ENCODE measurements around the gene PHF14.
"Not testable (repeated sequence)": the region's sequence is repeated elsewhere in the genome, so short reads cannot be mapped to it uniquely, and the experiment has no call there.

Gene PHF14

GRCh38 chr7:10995482-10996166 lies 22.0 kb downstream of the PHF14 start:
- DNase-seq: not testable (repeated sequence)

DNA sequence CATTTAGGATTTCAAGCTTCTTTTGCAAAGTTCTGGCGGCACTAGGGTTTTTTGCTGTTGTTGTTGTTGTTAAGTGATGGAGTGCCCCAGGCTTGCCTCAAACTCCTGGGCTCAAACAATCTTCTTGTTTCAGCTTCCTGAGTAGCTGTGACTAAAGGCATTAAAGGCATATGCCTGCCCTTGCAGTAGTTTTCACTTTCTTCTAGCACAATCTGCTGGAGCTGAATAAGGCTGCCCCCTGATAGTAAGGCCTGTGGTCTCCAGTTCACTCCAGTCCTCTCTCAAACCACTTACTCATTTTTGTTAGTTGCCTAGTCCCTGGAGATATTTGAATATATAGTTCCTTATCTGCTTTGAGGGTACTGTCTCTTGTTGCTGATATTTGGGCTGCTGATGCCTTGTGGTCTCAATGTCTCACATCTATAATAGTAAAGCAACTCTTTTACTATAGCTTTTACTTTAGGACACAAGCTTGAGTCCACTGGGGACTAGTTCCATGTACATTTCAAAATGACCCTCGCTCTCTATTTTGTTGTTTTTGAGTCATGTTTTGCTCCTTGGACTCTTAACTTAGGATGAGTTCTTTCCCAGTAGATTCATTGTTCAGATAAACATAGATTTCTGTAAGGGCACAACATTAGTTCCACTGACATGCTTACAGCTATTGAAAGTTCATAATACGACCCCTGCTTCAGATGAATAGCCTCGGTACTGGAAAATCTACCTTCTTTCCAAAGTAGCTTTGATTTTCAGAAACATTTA lies 25.5 kb downstream of the PHF14 start:
- no peak for DNase-seq

DNA sequence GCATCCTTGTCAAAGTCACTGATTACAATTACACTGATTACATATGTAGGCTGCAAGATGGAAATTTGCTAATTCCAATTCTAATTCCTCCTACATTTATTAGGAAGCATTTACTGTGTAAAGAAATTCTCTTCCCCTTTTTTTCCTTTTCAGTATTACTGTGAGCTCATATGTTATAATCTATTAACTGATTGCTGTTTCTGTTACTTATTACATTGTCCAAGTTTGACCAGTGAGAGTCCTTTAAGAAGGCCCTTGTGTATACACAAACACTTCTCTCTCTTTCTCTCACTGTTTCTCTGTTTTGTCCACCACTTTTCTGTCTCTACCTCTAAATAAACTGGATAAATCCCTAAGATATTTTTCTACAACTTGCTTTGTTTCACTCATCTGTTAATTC lies 31.5 kb downstream of the PHF14 start:
- DNase-seq: no peak

DNA sequence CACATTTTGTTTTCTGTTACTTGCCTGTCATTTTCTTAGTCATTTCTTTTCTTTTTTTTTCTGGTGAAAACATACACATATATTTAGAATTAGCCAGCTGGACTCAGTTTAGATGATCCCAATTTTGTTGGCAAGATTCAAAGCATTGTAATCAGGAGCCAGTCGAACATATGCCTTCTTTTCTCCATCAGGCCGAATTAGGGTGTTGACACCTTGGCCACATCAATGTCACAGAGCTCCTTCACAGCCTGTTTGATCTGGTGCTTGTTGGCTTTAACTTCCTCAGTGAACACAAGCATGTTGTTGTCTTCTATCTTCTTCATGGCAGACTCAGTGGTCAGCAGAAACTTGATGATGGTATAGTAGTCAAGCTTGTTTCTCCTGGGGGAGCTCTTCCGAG lies 32.6 kb downstream of the PHF14 start:
- DNase-seq: no peak

DNA sequence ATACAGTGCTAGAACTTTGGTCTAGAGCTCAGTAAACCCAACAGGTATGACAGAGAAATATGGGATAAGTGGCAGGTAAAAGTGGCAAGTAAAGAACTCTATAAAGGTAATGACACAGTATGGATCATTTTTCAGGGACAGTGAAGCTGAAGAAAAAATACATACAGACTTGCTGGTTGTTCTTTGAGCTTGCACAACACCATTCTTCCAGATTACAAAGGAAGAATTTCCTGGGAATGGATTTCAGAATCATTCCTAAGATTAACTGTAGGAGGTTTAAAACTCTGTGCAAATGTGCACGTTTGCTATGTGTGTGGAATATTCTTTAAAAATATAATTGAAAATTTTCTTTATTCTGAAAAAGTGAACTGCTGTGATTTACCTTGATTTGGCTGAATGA lies 36.0 kb downstream of the PHF14 start:
- DNase-seq: no peak

GRCh38 chr7:11021468-11021867 lies 47.8 kb downstream of the PHF14 start:
- no peak for DNase-seq

GRCh38 chr7:11026452-11027359 lies 53.0 kb downstream of the PHF14 start:
- DNase-seq: no peak

DNA sequence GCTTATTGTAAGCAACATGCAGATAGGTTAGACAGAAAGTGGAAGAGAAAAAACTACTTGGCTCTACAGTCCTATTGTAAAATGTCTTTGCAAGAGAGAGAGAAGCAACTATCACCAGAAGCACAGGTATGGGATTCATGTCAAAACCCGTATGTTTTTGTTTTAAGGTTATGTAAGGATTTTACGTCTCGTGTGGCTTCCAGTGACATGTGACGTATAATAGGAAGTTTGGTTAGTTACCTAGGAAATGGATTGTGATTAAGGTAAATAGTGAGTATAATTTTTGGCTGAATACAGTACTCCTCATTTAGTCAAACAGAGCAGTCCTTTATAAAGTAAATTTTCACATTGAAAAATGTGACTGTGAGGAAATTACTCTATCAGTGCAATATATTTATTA lies 62.0 kb downstream of the PHF14 start:
- no peak for DNase-seq

GRCh38 chr7:11039974-11040373 lies 66.3 kb downstream of the PHF14 start:
- DNase-seq: no peak

DNA sequence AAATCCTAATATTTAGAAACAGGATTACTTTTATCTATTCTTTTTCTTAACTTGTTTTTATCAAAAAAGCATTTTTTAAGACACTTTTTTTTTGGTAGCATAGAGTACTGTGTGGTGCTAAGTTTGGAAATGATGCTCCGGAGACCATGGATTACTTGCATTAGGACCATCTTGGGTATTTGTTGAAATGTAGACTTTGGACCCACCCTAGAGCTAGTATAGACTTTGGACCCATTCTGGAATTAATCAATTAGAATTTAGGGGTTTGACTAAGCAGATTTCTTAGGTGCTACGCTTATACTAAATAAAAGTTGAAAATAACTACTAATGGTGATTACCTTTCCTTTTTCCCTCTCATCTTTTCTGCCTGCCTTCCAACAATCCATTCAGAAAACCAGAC lies 80.4 kb downstream of the PHF14 start:
- DNase-seq: no peak

DNA sequence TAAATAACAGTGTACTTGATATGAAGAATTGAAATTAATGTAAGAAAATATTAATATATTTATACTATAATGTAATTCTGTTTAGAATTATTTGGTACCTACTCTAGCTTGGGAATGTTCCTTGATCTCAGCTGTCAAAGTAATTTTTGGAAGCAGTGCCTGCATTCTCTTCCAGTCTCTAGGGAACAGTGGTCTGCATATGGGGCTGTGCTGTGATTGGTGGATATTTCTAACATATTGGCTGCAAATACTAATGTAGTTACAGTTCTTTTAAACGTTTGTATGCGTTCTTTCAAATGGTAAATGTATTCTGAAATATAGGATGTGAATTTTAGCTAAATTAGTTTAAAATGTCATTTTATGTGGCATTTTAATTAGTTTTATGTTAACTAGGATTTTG lies 87.2 kb downstream of the PHF14 start:
- no peak for DNase-seq

DNA sequence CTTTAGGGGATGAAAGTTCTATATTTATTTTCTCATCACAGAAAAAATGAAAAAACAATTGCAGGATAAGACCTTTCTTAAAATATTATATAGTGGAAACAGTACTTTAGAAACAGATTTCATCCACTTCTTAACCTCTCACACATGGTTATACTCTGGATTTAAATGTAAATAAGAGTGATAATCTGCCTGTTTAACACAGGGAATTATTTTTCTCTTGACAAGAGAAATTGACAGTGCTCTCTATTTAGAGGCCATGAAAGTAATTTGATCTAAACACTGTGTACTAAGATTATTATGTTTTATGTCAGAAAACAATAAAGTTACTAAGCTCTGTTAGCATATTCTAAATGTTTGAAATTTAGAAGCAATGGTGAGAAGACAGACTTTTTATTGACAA lies 88.4 kb downstream of the PHF14 start:
- DNase-seq: no peak

DNA sequence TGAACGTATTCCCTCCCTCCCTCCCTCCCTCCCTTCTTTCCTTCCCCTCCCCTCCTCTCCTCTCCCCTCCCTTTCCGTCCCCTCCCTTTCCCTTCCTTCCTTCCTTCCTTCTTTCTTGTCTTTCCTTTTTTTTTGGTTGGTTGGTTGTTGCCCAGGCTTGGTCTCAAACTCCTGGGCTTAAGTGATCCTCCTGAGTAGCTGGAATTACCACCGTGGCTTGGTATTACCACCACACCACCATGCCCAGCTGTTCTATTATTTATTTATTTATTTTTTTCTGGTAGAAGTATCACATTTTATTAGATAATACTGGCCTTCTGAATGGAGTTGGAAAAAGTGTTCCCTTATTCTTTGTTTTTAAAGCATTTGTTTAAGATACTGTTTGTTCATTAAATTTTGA lies 95.9 kb downstream of the PHF14 start:
- no peak for DNase-seq

- DNase-seq: no peak
These were observed 104.1 kb downstream of the PHF14 start for GRCh38 chr7:11077816-11078215.

GRCh38 chr7:11078247-11078834 lies 104.7 kb downstream of the PHF14 start:
- DNase-seq: no peak

- no peak for DNase-seq
These were observed 106.2 kb downstream of the PHF14 start for GRCh38 chr7:11079907-11080306.

- no peak for DNase-seq
These were observed 108.4 kb downstream of the PHF14 start for GRCh38 chr7:11082121-11082520.

GRCh38 chr7:11082552-11083213 lies 109.0 kb downstream of the PHF14 start:
- no peak for DNase-seq

- no peak for DNase-seq
These were observed 109.5 kb downstream of the PHF14 start for GRCh38 chr7:11083214-11083568.

DNA sequence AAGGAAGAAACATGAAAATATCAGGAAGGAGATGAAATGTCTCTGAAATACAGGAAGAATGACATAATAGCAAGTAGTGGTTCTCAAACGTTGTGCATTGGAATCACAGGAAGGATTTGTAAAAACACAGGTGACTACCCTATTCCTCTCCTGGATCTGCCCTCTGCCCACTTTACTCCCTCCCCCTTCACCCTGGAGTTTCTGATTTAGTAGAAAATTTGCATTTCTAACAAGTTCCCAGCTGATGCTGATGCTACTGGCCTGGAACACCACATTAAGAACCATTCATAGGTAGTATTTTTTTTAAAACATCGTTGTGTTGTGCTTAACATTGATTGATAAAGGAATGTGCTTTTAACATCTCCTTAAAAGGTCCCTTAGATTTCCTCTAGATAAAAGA lies 130.9 kb downstream of the PHF14 start:
- no peak for DNase-seq

GRCh38 chr7:11109659-11110058 lies 136.0 kb downstream of the PHF14 start:
- DNase-seq: no peak

DNA sequence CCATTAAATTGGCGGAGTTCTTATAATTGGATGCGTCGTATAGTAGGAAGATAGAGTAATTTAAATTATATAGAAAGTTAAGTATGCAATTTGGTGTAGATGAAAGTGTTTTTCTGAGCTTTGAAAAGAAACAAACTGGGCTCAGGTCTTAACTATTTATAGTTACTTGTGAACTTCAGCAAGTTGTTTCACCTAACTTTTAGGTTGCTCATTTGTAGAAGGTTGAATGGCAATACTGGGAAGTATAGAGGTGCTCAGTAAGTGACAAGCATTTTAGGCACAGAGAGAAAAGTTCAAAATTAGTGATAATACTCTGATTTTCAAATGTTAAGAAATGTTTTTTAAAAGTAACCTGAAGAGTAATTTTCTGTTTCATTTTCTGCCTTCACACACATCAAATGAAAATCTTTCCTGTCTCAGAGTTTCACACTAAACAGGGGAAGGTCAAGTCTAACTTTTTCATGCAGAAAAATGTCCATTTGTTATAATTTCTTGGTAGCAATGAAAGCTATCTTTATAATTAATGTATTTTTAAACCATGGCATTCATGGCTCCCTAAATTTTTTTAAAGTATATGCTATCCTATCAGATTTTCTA lies 146.5 kb downstream of the PHF14 start:
- DNase-seq: no peak

Measured in SIG-M5 (cell line).